Measurements from ENCODE around the gene IPO4. TPM values are rescaled to one million over a fixed set of nuclear protein-coding genes. Genes with fewer than 3 reads are reported as not detected.

Gene IPO4
- total and polyA plus RNA-seq, 2 of the 8 experiments (the other 6 are each of a cell fraction or from before 2014, with no cell fraction given): 55.5 to 108 TPM

- FAIRE-seq: no peak
Observed at GRCh38 chr14:24172871-24173281, 15.7 kb downstream of the IPO4 start.

More at GRCh38 chr14:24172871-24173281, 15.7 kb downstream of the IPO4 start:
- Histone ChIP-seq H3K27me3 (replicated peaks in 1 of 4; ENCODE audit: control insufficient read depth in 3 of 4, extremely low read depth in 1 of 4, insufficient read depth in 3 of 4, low read length in 3 of 4) (no peaks in the 10 kb centered on the region), H3K4me2 (ENCODE audit: insufficient read depth in 1 of 2, low read depth in 2 of 2, low read length in 2 of 2) (peak overlapping the region; percentile 75 to 96), H3K79me2 (ENCODE audit: control insufficient read depth in 1 of 2, insufficient read depth in 2 of 2, low read length in 2 of 2) (no peaks in the 10 kb centered on the region), H2BK12ac (ENCODE audit: low read depth, low read length) (peak overlapping the region; percentile 55; the same call in 1 of the 2 replicates), H3K4ac (replicated peaks; ENCODE audit: insufficient read length, low read depth, low read length) (no peak overlapping the region), H4K20me1 (replicated peaks in 1 of 2; ENCODE audit: control insufficient read depth in 1 of 2, insufficient read depth in 2 of 2, low read length in 2 of 2) (peaks cover 0 to 3% of the 10 kb centered on the region in 2 experiments), H4K5ac (ENCODE audit: insufficient read length, low read depth, low read length) (no peak overlapping the region), H2BK5ac (ENCODE audit: low read depth, low read length) (no peak overlapping the region), H2BK120ac (replicated peaks; ENCODE audit: low read depth, low read length) (no peak overlapping the region), H3K23me2 (ENCODE audit: low read depth, low read length) (peaks cover 5% of the 10 kb centered on the region; the same call in 1 of the 2 replicates), H3K4me3 (ENCODE audit: extremely low read depth in 1 of 4, insufficient read depth in 2 of 4, low read depth in 3 of 4, low read length in 4 of 4) (peak overlapping the region; percentile 62 to 77 (median 71); a peak in 7 of 8 replicates), H3K36me3 (ENCODE audit: control insufficient read depth in 2 of 4, insufficient read depth in 4 of 4, low read length in 3 of 4) (peaks cover 0 to 4% (median 0%) of the 10 kb centered on the region in 4 experiments; a peak in 3 of 8 replicates), H2AFZ (ENCODE audit: low read length) (no peak overlapping the region), H3K9me3 (ENCODE audit: insufficient read depth in 2 of 2, low read depth in 1 of 2, low read length in 1 of 2) (no peaks in the 10 kb centered on the region), H3K23ac (ENCODE audit: insufficient read length) (no peak overlapping the region), H2BK15ac (ENCODE audit: low read length) (no peak overlapping the region), H4K91ac (replicated peaks; ENCODE audit: insufficient read length, low read length) (no peak overlapping the region), H3K79me1 (ENCODE audit: low read depth, low read length) (no peaks in the 10 kb centered on the region), H4K8ac (ENCODE audit: extremely low read depth, insufficient read depth, low read length) (peak overlapping the region; percentile 59; the same call in 1 of the 2 replicates), H3K18ac (ENCODE audit: extremely low read depth, low read length) (no peak overlapping the region), H3K4me1 (replicated peaks in 1 of 4; ENCODE audit: control insufficient read depth in 3 of 4, insufficient read depth in 4 of 4, low read length in 3 of 4) (peaks cover 0 to 9% (median 7%) of the 10 kb centered on the region in 4 experiments; a peak in 4 of 7 replicates), H3K27ac (ENCODE audit: low read depth, low read length) (no peak overlapping the region), H3K14ac (ENCODE audit: insufficient read length) (no peak overlapping the region), H2AK5ac (ENCODE audit: low read depth, low read length) (no peak overlapping the region), H2BK20ac (ENCODE audit: low read length) (no peak overlapping the region), H3K9ac (replicated peaks in 1 of 4; ENCODE audit: extremely low read depth in 1 of 4, low read depth in 3 of 4, low read length in 3 of 4) (peak overlapping the region in 1 of 4 experiments; percentile 37; a peak in 2 of 7 replicates), H3K56ac (replicated peaks; ENCODE audit: insufficient read length, low read depth, low read length) (no peak overlapping the region)
- ChIA-PET POLR2A (ENCODE audit: partially characterized antibody) (interaction anchor here (0.8 to 10.7 kb wide), 14 partner anchors 8 to 161 kb away, joined by 3 to 158 read pairs (median 5); partner anchors contain the start of genes CARMIL3, CHMP4A, IPO4 and IRF9), CTCF (ENCODE audit: partially characterized antibody) (interaction anchor here (0.9 to 1.5 kb wide), 4 partner anchors 10 to 135 kb away, joined by 3 to 5 read pairs (median 4); partner anchors contain the start of genes CIDEB and IRF9)
- 71% methylated on average over 20 of the region's 20 CpGs; no CpG with 5 or more reads in 1 of the 2 experiments for WGBS, 2 experiments (ENCODE audit: extremely low coverage in 1 of 2, insufficient coverage in 1 of 2, insufficient read length in 1 of 2, insufficient replicate concordance in 2 of 2, low coverage in 1 of 2, low lambda C conversion rate in 2 of 2, missing lambda C conversion rate in 1 of 2)
- TF ChIP-seq JUND (IDR thresholded peaks at IDR 0.05; ENCODE audit: low read length) (no peak), RXRA (IDR thresholded peaks at IDR 0.05; ENCODE audit: insufficient read depth, low read depth, low read length) (no peak), FOSL1 (IDR thresholded peaks at IDR 0.05; ENCODE audit: insufficient read depth, low read depth, low read length) (no peak), RBBP5 (IDR thresholded peaks at IDR 0.05; ENCODE audit: borderline replicate concordance, low read depth, low read length) (no peak), SP1 (IDR thresholded peaks at IDR 0.05; ENCODE audit: low read depth, low read length) (no peak), BACH1 (IDR thresholded peaks at IDR 0.05; ENCODE audit: low read length) (no peak), EZH2 (IDR thresholded peaks at IDR 0.05; ENCODE audit: low read depth, low read length, severe bottlenecking) (no peak), KDM5A (IDR thresholded peaks at IDR 0.05; ENCODE audit: low read length) (no peak)
- no peak for DNase-seq (ENCODE audit: low read depth in 1 of 2, low spot score in 2 of 2)

Measured in H1 (cell line).